ENCODE data around the gene SEMA4B. TPM values are rescaled to one million over a fixed set of nuclear protein-coding genes. Genes with fewer than 3 reads are reported as not detected.
A peak's percentile ranks its signal among the peaks of the same experiment; 100 is the strongest.

The SEMA4B gene
- total RNA-seq, 2 donors from 2014 or later: 17.3 to 49.1 TPM

GRCh38 chr15:90190606-90191343 lies 10.4 kb upstream of the SEMA4B start:
- H3K9me3 Mint-ChIP-seq: no peaks in the 10 kb centered on the region

GRCh38 chr15:90191344-90191687 lies 9.8 kb upstream of the SEMA4B start:
- Mint-ChIP-seq H3K27ac (no peak overlapping the region), H3K4me3 (peak overlapping the region; percentile 32), H3K4me1 (peaks cover 19% of the 10 kb centered on the region), H3K36me3 (ENCODE audit: low read depth) (no peaks in the 10 kb centered on the region), H3K9me3 (no peaks in the 10 kb centered on the region), H3K27me3 (no peaks in the 10 kb centered on the region)
- no peak for ATAC-seq (replicated peaks)

More at GRCh38 chr15:90190606-90191343, 10.4 kb upstream of the SEMA4B start:
- Mint-ChIP-seq H3K4me1 (peaks cover 19% of the 10 kb centered on the region), H3K36me3 (ENCODE audit: low read depth) (no peaks in the 10 kb centered on the region), H3K27ac (peak overlapping the region; percentile 20), H3K4me3 (no peak overlapping the region), H3K27me3 (no peaks in the 10 kb centered on the region)
- peak; percentile 28 for ATAC-seq (replicated peaks)

GRCh38 chr15:90191794-90192509 lies 9.2 kb upstream of the SEMA4B start:
- Mint-ChIP-seq H3K27ac (no peak overlapping the region), H3K4me3 (peak overlapping the region; percentile 32), H3K27me3 (no peaks in the 10 kb centered on the region), H3K9me3 (no peaks in the 10 kb centered on the region), H3K4me1 (peaks cover 18% of the 10 kb centered on the region), H3K36me3 (ENCODE audit: low read depth) (no peaks in the 10 kb centered on the region)
- ATAC-seq (replicated peaks): peak; percentile 56

GRCh38 chr15:90192961-90193786 lies 8.0 kb upstream of the SEMA4B start:
- Mint-ChIP-seq H3K36me3 (ENCODE audit: low read depth) (no peaks in the 10 kb centered on the region), H3K9me3 (no peaks in the 10 kb centered on the region), H3K4me1 (peaks cover 13% of the 10 kb centered on the region), H3K27ac (no peak overlapping the region), H3K4me3 (no peak overlapping the region), H3K27me3 (no peaks in the 10 kb centered on the region)
- no peak for ATAC-seq (replicated peaks)

GRCh38 chr15:90194655-90195054 lies 6.5 kb upstream of the SEMA4B start:
- no peaks in the 10 kb centered on the region for H3K9me3 Mint-ChIP-seq
- H3K27me3 Mint-ChIP-seq: no peaks in the 10 kb centered on the region
- ATAC-seq (replicated peaks): no peak
- H3K4me1 Mint-ChIP-seq: peaks cover 17% of the 10 kb centered on the region
- no peaks in the 10 kb centered on the region for H3K36me3 Mint-ChIP-seq (ENCODE audit: low read depth)
- H3K4me3 Mint-ChIP-seq: no peak overlapping the region
- no peak overlapping the region for H3K27ac Mint-ChIP-seq

GRCh38 chr15:90200534-90201129 lies 498 bp upstream of the SEMA4B start:
- H3K9me3 Mint-ChIP-seq: no peaks in the 10 kb centered on the region
- H3K27me3 Mint-ChIP-seq: no peaks in the 10 kb centered on the region
- H3K4me3 Mint-ChIP-seq: peak overlapping the region; percentile 75
- ATAC-seq (replicated peaks): no peak
- peak overlapping the region; percentile 67 for H3K27ac Mint-ChIP-seq
- H3K4me1 Mint-ChIP-seq: peaks cover 11% of the 10 kb centered on the region
- peaks cover 5% of the 10 kb centered on the region for H3K36me3 Mint-ChIP-seq (ENCODE audit: low read depth)

- Mint-ChIP-seq H3K27ac (peak overlapping the region; percentile 87), H3K4me1 (peaks cover 11% of the 10 kb centered on the region), H3K4me3 (peak overlapping the region; percentile 87), H3K27me3 (no peaks in the 10 kb centered on the region), H3K36me3 (ENCODE audit: low read depth) (peaks cover 5% of the 10 kb centered on the region), H3K9me3 (no peaks in the 10 kb centered on the region)
- no peak for ATAC-seq (replicated peaks)
These were observed 830 bp downstream of the SEMA4B start for GRCh38 chr15:90201944-90202375.

- no peaks in the 10 kb centered on the region for H3K9me3 Mint-ChIP-seq
- H3K4me1 Mint-ChIP-seq: peaks cover 11% of the 10 kb centered on the region
- H3K36me3 Mint-ChIP-seq (ENCODE audit: low read depth): peaks cover 5% of the 10 kb centered on the region
- peak overlapping the region; percentile 87 for H3K4me3 Mint-ChIP-seq
- no peak for ATAC-seq (replicated peaks)
- H3K27me3 Mint-ChIP-seq: no peaks in the 10 kb centered on the region
- peak overlapping the region; percentile 87 for H3K27ac Mint-ChIP-seq
These were observed 1.8 kb downstream of the SEMA4B start for GRCh38 chr15:90202929-90203328.

GRCh38 chr15:90203473-90203872 lies 2.3 kb downstream of the SEMA4B start:
- Mint-ChIP-seq H3K27me3 (no peaks in the 10 kb centered on the region), H3K27ac (no peak overlapping the region), H3K4me1 (peaks cover 11% of the 10 kb centered on the region), H3K4me3 (no peak overlapping the region), H3K9me3 (no peaks in the 10 kb centered on the region), H3K36me3 (ENCODE audit: low read depth) (peaks cover 5% of the 10 kb centered on the region)
- no peak for ATAC-seq (replicated peaks)

GRCh38 chr15:90203922-90204321 lies 2.8 kb downstream of the SEMA4B start:
- Mint-ChIP-seq H3K4me1 (peaks cover 11% of the 10 kb centered on the region), H3K36me3 (ENCODE audit: low read depth) (peaks cover 5% of the 10 kb centered on the region), H3K27ac (no peak overlapping the region), H3K4me3 (no peak overlapping the region), H3K27me3 (no peaks in the 10 kb centered on the region), H3K9me3 (no peaks in the 10 kb centered on the region)
- no peak for ATAC-seq (replicated peaks)

GRCh38 chr15:90205050-90205848 lies 4.1 kb downstream of the SEMA4B start:
- H3K36me3 Mint-ChIP-seq (ENCODE audit: low read depth): peaks cover 13% of the 10 kb centered on the region
- H3K4me1 Mint-ChIP-seq: peaks cover 18% of the 10 kb centered on the region
- H3K4me3 Mint-ChIP-seq: no peak overlapping the region
- no peaks in the 10 kb centered on the region for H3K9me3 Mint-ChIP-seq
- no peak for ATAC-seq (replicated peaks)
- no peak overlapping the region for H3K27ac Mint-ChIP-seq
- no peaks in the 10 kb centered on the region for H3K27me3 Mint-ChIP-seq

- no peak overlapping the region for H3K4me3 Mint-ChIP-seq
- H3K36me3 Mint-ChIP-seq (ENCODE audit: low read depth): peaks cover 19% of the 10 kb centered on the region
- H3K4me1 Mint-ChIP-seq: peaks cover 24% of the 10 kb centered on the region
- no peaks in the 10 kb centered on the region for H3K9me3 Mint-ChIP-seq
- no peak overlapping the region for H3K27ac Mint-ChIP-seq
- no peaks in the 10 kb centered on the region for H3K27me3 Mint-ChIP-seq
- ATAC-seq (replicated peaks): no peak
These were observed 4.8 kb downstream of the SEMA4B start for GRCh38 chr15:90205886-90206285.

- Mint-ChIP-seq H3K4me1 (peaks cover 25% of the 10 kb centered on the region), H3K27ac (no peak overlapping the region), H3K4me3 (no peak overlapping the region)
These were observed 6.1 kb downstream of the SEMA4B start for GRCh38 chr15:90207252-90207651.

More at GRCh38 chr15:90207252-90207651, 6.1 kb downstream of the SEMA4B start:
- no peaks in the 10 kb centered on the region for H3K9me3 Mint-ChIP-seq
- H3K36me3 Mint-ChIP-seq (ENCODE audit: low read depth): peaks cover 19% of the 10 kb centered on the region
- no peaks in the 10 kb centered on the region for H3K27me3 Mint-ChIP-seq
- ATAC-seq (replicated peaks): no peak

Data from activated T-helper 17 cell treated with anti-CD3 and anti-CD28 coated beads, Interleukin-2, amount 50 U/mL, for 72 hours (primary cell).